Caco-2 (cell line): ENCODE results near the gene NT5C1B. TPM values are rescaled to one million over a fixed set of nuclear protein-coding genes. Genes with fewer than 3 reads are reported as not detected.

Experiments used
- BruUV-seq: library from RNA; stranded (reverse); fragments of 400-500 nt; replicated peaks from 2 replicates; lab custom pipeline; 2021; lab: Mats Ljungman, UMichigan
- CTCF ChIA-PET: fragments of 300-600 bp; sonication (Branson Sonifier 250); formaldehyde crosslinking; loops from one replicate; lab custom pipeline; 2022; ENCODE audit warnings: antibody characterized with exemption; lab: Charles Lee
- POLR2A ChIA-PET: fragments of 300-600 bp; sonication (Branson Sonifier 250); formaldehyde crosslinking; loops from one replicate; lab custom pipeline; 2022; ENCODE audit warnings: antibody characterized with exemption; lab: Charles Lee
- DNase-seq, 2 experiments: peaks; one replicate each; pipeline versions ENCODE4 v3.0.0 to v3.0.0-alpha.2; 2020 to 2022
- H3K27me3 ChIP-seq: replicated peaks from 2 replicates; pipeline ENCODE4 v1.6.0; 2011; ENCODE audit warnings: low read length; ENCODE audit not compliant: control insufficient read depth, insufficient read depth
- H3K36me3 ChIP-seq: 2 replicates; pipeline ENCODE4 v1.5.1; 2011; ENCODE audit warnings: low read length; ENCODE audit not compliant: control insufficient read depth, insufficient read depth
- H3K4me1 ChIP-seq: fragments of 250-450 bp; sonication (Bioruptor Pico); 2 replicates; pipeline ENCODE4 v1.5.1; 2020; ENCODE audit warnings: mild to moderate bottlenecking
- H3K4me3 ChIP-seq: 2 replicates; pipeline ENCODE4 v1.5.1; 2011; ENCODE audit warnings: low read depth, mild to moderate bottlenecking, control low read depth, low read length
- H3K9me3 ChIP-seq: fragments of 250-450 bp; sonication (Bioruptor Pico); 2 replicates; pipeline ENCODE4 v1.5.1; 2020; ENCODE audit warnings: mild to moderate bottlenecking, moderate library complexity
- H3K27ac Mint-ChIP-seq: one replicate; pipeline ENCODE4 v1.8.0; 2022; ENCODE audit warnings: mixed read lengths; ENCODE audit not compliant: unreplicated experiment
- H3K27me3 Mint-ChIP-seq: one replicate; pipeline ENCODE4 v1.8.0; 2022; ENCODE audit warnings: mixed read lengths; ENCODE audit not compliant: insufficient read depth, unreplicated experiment
- H3K36me3 Mint-ChIP-seq: one replicate; pipeline ENCODE4 v1.8.0; 2022; ENCODE audit warnings: mild to moderate bottlenecking, mixed read lengths; ENCODE audit not compliant: insufficient read depth, unreplicated experiment
- H3K4me1 Mint-ChIP-seq: one replicate; pipeline ENCODE4 v1.8.0; 2022; ENCODE audit warnings: low read depth, mixed read lengths; ENCODE audit not compliant: unreplicated experiment
- H3K4me3 Mint-ChIP-seq: one replicate; pipeline ENCODE4 v1.8.0; 2022; ENCODE audit warnings: mild to moderate bottlenecking, moderate library complexity, mixed read lengths; ENCODE audit not compliant: unreplicated experiment
- H3K9me3 Mint-ChIP-seq: one replicate; pipeline ENCODE4 v1.8.0; 2022; ENCODE audit warnings: mixed read lengths; ENCODE audit not compliant: unreplicated experiment
- intact Hi-C: fragments of 100-400 bp; cut with micrococcal nuclease; formaldehyde crosslinking; loops from one replicate; pipeline ENCODE4 v1.10.0; 2022; ENCODE audit not compliant: unreplicated experiment
- total RNA-seq: library from RNA; stranded (reverse); gene quantifications from 2 replicates; pipeline ENCODE4 v1.2.3, GENCODE V29; 2022
- TF ChIP-seq, protein P1 (sequence below), 2 experiments: fragments of 200-600 bp in 1 of 2; IDR thresholded peaks; 1 replicate in 1 of 2; 2 replicates in 1 of 2; pipeline versions ENCODE4 v1.5.1 to v1.8.0; 2011 to 2022; ENCODE audit warnings: antibody characterized with exemption in 1 of 2, control low read depth in 1 of 2, inconsistent platforms in 1 of 2, low read depth in 1 of 2, low read length in 1 of 2, mild to moderate bottlenecking in 1 of 2, moderate library complexity in 1 of 2; ENCODE audit not compliant: insufficient read depth in 1 of 2, severe bottlenecking in 1 of 2, unreplicated experiment in 1 of 2

Gene NT5C1B
- total RNA-seq, 1 experiment from 2014 or later, result not detected

DNA sequence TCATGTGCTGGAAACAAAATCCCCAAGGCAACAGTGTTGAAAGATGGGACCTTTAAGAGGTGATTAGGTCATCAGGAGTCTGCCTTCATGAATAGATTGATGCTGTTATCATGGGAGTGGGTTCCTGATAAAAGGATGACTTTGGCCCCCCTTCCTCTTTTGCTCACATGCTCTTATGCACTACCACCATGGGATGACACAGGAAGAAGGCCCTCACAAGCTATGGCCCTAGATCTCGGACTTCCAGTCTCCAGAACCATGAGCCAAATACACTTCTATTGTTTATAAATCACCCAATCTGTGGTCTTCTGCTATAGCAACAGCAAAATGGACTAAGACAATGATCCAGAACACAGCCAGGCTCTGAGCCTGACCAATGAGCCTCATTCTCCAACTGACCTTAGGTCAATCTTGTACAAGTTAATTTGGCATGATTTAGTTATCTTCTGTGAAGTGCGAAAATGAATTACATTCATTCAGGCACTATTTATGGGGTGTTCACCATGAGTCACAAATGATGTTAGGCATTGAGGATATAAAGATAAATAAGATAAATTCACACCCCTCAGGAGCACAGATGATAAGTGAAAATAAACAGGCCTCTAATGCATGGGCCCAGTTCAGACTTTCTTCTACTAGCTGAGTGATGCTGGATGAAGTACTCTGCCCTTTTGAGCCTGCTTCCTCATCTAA, 37.7 kb upstream of the NT5C1B start:
- no peaks in the 10 kb centered on the region for H3K36me3 ChIP-seq
- Mint-ChIP-seq H3K27ac (no peak overlapping the region), H3K9me3 (peaks cover 12% of the 10 kb centered on the region), H3K4me3 (no peak overlapping the region), H3K4me1 (no peaks in the 10 kb centered on the region), H3K36me3 (no peaks in the 10 kb centered on the region), H3K27me3 (no peaks in the 10 kb centered on the region)
- intact Hi-C loops, result no loop called here
- DNase-seq, result no peak
- H3K4me3 ChIP-seq, result no peak overlapping the region
- ChIA-PET CTCF (no interaction called here), POLR2A (no interaction called here)
- no peaks in the 10 kb centered on the region for H3K9me3 ChIP-seq
- no peaks in the 10 kb centered on the region for H3K4me1 ChIP-seq
- BruUV-seq, result no TSS peak
- TF ChIP-seq, protein P1, sequence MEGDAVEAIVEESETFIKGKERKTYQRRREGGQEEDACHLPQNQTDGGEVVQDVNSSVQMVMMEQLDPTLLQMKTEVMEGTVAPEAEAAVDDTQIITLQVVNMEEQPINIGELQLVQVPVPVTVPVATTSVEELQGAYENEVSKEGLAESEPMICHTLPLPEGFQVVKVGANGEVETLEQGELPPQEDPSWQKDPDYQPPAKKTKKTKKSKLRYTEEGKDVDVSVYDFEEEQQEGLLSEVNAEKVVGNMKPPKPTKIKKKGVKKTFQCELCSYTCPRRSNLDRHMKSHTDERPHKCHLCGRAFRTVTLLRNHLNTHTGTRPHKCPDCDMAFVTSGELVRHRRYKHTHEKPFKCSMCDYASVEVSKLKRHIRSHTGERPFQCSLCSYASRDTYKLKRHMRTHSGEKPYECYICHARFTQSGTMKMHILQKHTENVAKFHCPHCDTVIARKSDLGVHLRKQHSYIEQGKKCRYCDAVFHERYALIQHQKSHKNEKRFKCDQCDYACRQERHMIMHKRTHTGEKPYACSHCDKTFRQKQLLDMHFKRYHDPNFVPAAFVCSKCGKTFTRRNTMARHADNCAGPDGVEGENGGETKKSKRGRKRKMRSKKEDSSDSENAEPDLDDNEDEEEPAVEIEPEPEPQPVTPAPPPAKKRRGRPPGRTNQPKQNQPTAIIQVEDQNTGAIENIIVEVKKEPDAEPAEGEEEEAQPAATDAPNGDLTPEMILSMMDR (IDR thresholded peaks at IDR 0.05; ENCODE audit: insufficient read depth in 1 of 2, low read depth in 1 of 2, low read length in 1 of 2, severe bottlenecking in 1 of 2, unreplicated experiment in 1 of 2), result no peak
- no peaks in the 10 kb centered on the region for H3K27me3 ChIP-seq

DNA sequence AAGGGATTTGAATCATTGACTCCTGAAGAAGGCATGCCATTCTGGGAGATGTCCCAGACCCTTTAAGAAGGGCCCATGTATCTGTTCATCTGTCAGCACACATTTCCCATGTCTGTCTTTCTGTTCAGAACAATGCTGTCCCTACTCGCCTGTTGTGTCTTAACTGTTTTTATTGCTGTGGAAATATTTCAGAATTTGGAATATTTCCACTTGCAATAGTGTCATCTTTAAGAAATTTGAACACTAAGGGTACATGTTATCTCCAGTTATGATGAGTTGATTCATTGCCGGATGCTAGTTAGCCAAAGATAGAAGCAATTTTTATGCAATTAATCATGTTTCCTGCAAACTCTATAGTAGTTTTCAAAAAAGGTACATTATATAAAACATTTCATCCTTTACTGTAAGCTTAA, 36.9 kb upstream of the NT5C1B start:
- intact Hi-C loops, result no loop called here
- CTCF ChIA-PET, result no interaction called here
- Mint-ChIP-seq H3K27me3 (no peaks in the 10 kb centered on the region), H3K9me3 (peaks cover 3% of the 10 kb centered on the region), H3K4me3 (no peak overlapping the region), H3K4me1 (no peaks in the 10 kb centered on the region), H3K36me3 (no peaks in the 10 kb centered on the region), H3K27ac (no peak overlapping the region)
- Histone ChIP-seq H3K4me3 (no peak overlapping the region), H3K27me3 (no peaks in the 10 kb centered on the region), H3K9me3 (no peaks in the 10 kb centered on the region), H3K36me3 (no peaks in the 10 kb centered on the region), H3K4me1 (no peaks in the 10 kb centered on the region)
- BruUV-seq, result no TSS peak
- POLR2A ChIA-PET, result no interaction called here
- DNase-seq, result no peak
- TF ChIP-seq, protein P1 (IDR thresholded peaks at IDR 0.05; ENCODE audit: insufficient read depth in 1 of 2, low read depth in 1 of 2, low read length in 1 of 2, severe bottlenecking in 1 of 2, unreplicated experiment in 1 of 2), result no peak

DNA sequence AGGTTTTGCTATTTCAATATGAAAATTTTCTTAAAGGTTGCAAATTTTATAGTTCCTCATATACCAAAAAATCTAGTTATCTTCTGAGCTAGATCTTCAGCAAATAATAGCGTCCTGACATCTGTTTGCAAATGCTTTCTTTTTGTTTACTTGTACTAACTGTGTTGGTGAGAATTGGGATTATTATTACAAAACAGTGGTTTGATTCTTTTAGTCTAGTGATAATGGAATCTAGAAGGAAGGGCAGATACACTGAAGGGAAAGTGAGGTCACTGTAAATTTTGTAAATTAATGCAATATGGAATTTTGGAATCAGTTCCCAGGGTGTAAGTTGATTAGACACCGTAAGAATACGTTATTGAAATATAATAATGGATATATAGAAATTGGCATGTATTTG, 36.2 kb upstream of the NT5C1B start:
- no peak for DNase-seq
- H3K9me3 Mint-ChIP-seq, result no peaks in the 10 kb centered on the region
- no peaks in the 10 kb centered on the region for H3K4me1 ChIP-seq
- no peaks in the 10 kb centered on the region for H3K36me3 Mint-ChIP-seq
- H3K9me3 ChIP-seq, result no peaks in the 10 kb centered on the region
- H3K4me3 Mint-ChIP-seq, result no peak overlapping the region
- POLR2A ChIA-PET, result no interaction called here
- H3K36me3 ChIP-seq, result no peaks in the 10 kb centered on the region
- TF ChIP-seq, protein P1 (IDR thresholded peaks at IDR 0.05; ENCODE audit: insufficient read depth in 1 of 2, low read depth in 1 of 2, low read length in 1 of 2, severe bottlenecking in 1 of 2, unreplicated experiment in 1 of 2), result no peak
- H3K27me3 Mint-ChIP-seq, result peaks cover 2% of the 10 kb centered on the region
- CTCF ChIA-PET, result no interaction called here
- no TSS peak for BruUV-seq
- H3K27ac Mint-ChIP-seq, result no peak overlapping the region
- intact Hi-C loops, result no loop called here
- no peak overlapping the region for H3K4me3 ChIP-seq
- H3K4me1 Mint-ChIP-seq, result no peaks in the 10 kb centered on the region
- no peaks in the 10 kb centered on the region for H3K27me3 ChIP-seq
